IPS DF 6.9 (cell line): ENCODE data around the gene TSPAN9.

ENCODE experiments used
- DNase-seq: peaks from one replicate; pipeline ENCODE4 v3.0.0-alpha.2; 2013; ENCODE audit warnings: low read depth, low spot score
- H3K27ac ChIP-seq: one replicate; pipeline ENCODE4 v1.5.1; 2013; ENCODE audit warnings: low read length, control low read depth
- H3K27me3 ChIP-seq: 2 replicates; pipeline ENCODE4 v1.6.1; 2013; ENCODE audit warnings: mild to moderate bottlenecking, low read length; ENCODE audit not compliant: control insufficient read depth, insufficient read depth
- H3K36me3 ChIP-seq: 2 replicates; pipeline ENCODE4 v1.6.1; 2013; ENCODE audit warnings: low read length; ENCODE audit not compliant: control insufficient read depth, insufficient read depth
- H3K4me1 ChIP-seq: 2 replicates; pipeline ENCODE4 v1.6.1; 2013; ENCODE audit warnings: low read length; ENCODE audit not compliant: control insufficient read depth, insufficient read depth
- H3K4me3 ChIP-seq: 2 replicates; pipeline ENCODE4 v1.5.1; 2013; ENCODE audit warnings: mild to moderate bottlenecking, low read length
- H3K9me3 ChIP-seq: 2 replicates; pipeline ENCODE4 v1.6.1; 2013; ENCODE audit warnings: low read length, inconsistent platforms; ENCODE audit not compliant: control insufficient read depth, insufficient read depth
- WGBS: extraction: QIAGEN DNeasy Blood & Tissue Kit; methylation state at CpG from one replicate; pipeline ENCODE4 v1.1.7; 2013; ENCODE audit warnings: mixed read lengths, missing lambda C conversion rate; ENCODE audit not compliant: insufficient read length, insufficient coverage; 5-methylcytosine and 5-hydroxymethylcytosine counted together

The TSPAN9 gene

DNA sequence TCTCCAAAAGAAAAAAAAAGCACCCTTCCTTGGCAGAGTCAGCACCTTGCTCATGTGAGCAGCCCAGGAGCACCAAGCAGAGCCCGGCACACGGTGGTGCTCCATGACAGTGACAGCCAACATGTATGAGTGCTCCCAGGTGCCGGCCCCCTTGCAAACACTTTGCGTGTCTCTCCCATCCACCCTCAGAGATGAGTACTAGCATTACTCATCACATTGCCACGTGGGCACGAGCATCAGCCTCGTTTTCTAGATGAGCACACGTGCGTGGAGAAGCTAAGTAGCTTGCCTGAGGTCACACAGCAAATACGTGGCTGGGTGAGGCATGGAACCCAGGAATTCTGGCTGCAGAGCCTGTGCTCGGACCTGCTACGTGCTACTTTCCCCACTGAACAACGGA lies 235.9 kb downstream of the TSPAN9 start:
- DNase-seq: no peak
- no peak overlapping the region for H3K27ac ChIP-seq
- WGBS: no CpG with 5 or more reads among the region's 13 CpGs
- H3K4me3 ChIP-seq: no peak overlapping the region
- H3K4me1 ChIP-seq: peaks cover 2% of the 10 kb centered on the region; the same call in 1 of the 2 replicates
- H3K9me3 ChIP-seq: no peaks in the 10 kb centered on the region
- H3K36me3 ChIP-seq: no peaks in the 10 kb centered on the region
- H3K27me3 ChIP-seq: no peaks in the 10 kb centered on the region

DNA sequence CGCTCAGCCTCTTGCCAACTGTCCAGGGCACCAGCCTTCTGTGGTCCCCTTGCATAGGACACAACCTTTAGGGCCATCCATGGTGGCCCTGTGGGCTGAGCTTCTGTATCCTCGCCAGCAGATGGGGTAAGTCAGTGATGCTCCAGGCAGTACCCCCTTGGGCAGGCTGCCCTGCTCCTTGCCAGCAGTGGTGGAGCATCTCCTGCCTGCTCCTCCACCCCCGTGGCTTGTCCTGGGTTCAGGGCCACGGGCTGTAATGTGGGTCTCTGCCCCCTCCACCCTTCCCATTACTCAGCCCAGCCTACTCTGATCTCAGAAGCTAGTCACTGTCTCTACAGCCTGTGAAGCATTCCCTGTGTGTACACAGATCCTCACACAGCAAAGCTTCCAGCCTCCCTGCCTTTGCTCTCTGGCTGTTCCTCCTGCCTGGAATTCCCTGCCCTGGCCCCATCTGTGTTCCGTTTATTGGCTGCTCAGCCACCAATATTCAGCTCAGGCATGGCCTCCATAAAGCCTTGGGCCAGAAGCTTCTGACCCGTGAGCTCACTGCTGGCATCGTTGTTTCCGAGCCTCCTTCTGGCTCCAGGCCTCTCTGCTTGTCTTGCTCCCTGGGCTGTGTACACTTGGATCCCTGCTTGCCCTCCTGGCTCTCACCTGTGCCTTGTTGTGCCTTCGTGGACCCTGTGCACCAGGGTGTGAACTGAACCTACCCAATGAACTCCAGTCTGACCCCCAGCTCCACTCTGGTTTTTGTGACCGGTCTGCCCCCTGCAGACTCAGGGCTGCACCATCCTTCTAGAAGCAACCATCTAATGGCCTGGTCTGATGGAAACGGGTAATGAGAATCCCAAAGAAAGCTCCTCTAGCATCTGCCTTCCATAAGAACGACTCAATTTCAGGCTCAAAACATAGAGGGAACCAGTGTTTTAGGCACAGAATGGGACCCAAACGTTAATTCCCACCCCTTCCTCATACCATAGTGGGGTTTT lies 236.8 kb downstream of the TSPAN9 start:
- no peak overlapping the region for H3K27ac ChIP-seq
- no peaks in the 10 kb centered on the region for H3K27me3 ChIP-seq
- H3K9me3 ChIP-seq: no peaks in the 10 kb centered on the region
- DNase-seq: no peak
- H3K4me1 ChIP-seq: peaks cover 2% of the 10 kb centered on the region; the same call in 1 of the 2 replicates
- no CpG with 5 or more reads among the region's 13 CpGs for WGBS
- H3K36me3 ChIP-seq: no peaks in the 10 kb centered on the region
- no peak overlapping the region for H3K4me3 ChIP-seq

DNA sequence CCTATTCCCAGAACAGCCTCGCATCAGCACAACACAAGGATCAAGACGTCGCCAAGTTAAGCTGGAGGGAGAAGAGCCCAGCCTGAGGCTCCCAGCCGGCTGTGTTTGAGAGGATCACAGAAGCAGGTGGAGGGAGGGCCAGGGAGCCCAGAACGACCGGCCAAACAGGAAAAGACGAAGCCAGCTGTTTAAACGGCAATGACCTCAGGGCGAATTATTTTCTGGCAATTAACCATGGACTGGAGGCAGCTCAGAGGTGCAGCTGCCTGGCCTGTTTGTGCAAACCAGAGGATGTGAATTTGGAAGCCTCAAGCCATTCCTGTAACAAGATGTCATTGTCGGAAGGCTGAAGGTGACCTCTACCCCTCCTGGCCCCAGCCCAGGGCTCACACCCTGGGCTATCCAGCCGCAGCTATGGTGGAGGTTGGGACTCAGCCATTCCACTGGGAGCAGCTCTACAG lies 238.1 kb downstream of the TSPAN9 start:
- Histone ChIP-seq H3K4me1 (peaks cover 2% of the 10 kb centered on the region; the same call in 1 of the 2 replicates), H3K4me3 (no peak overlapping the region), H3K36me3 (no peaks in the 10 kb centered on the region), H3K27ac (no peak overlapping the region), H3K27me3 (no peaks in the 10 kb centered on the region), H3K9me3 (no peaks in the 10 kb centered on the region)
- no peak for DNase-seq
- WGBS: no CpG with 5 or more reads among the region's 11 CpGs

DNA sequence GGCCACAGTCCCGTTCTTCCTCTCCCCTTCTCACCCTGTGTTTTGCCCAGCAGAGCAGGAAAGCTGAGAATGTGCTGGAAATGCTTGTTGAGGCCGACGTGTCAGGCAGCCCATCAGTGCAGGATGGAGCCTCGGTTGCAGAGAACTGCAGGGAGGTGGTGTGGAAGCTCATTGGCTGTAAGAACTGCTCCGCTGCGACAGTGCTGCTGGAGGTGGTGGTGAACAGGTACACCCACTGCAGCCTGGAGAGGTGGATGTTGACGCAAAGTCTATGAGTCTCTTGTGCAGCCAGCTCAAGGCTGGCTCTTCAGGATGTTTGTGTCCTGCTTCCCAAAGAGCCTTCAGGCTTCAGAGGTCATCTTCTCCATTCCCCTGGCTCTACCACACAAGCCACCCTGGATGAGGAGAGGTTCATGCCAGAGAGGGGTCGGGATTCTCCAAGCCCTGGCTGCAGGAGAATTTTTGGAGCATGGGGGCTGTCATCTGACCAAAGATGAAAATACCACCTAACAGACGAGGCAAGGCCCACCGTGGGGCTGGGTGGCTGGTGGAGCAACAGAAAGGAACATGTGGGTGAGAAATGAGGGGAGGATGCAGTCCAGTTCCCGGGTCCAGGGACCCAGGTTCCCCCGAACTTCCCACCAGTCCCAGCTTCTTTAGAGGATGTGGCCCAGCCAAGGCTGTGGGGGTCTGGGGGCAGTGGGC lies 239.7 kb downstream of the TSPAN9 start:
- no CpG with 5 or more reads among the region's 12 CpGs for WGBS
- no peak for DNase-seq

DNA sequence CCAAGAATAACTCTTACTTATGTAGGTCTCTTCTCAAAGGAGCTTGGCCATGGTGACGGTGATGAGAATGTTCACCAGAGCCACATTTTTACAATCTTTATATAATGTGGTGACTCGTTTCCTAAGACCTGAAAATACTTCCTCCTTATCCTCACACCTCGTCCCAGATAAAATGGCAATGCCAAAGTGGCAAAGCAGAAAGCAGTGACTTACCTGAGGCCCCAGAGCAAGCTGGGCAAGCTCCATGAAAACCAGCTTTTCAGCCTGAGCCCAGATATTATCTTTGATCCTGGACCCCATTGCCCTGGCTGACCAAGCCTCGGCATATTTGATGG lies 240.3 kb downstream of the TSPAN9 start:
- Histone ChIP-seq H3K27ac (no peak overlapping the region), H3K9me3 (no peaks in the 10 kb centered on the region), H3K27me3 (no peaks in the 10 kb centered on the region), H3K36me3 (no peaks in the 10 kb centered on the region), H3K4me1 (no peaks in the 10 kb centered on the region), H3K4me3 (no peak overlapping the region)
- WGBS: no CpG with 5 or more reads among the region's 4 CpGs
- DNase-seq: no peak

More for the DNA sequence above, 239.7 kb downstream of the TSPAN9 start:
- Histone ChIP-seq H3K4me1 (no peaks in the 10 kb centered on the region; the same call in 1 of the 2 replicates), H3K27me3 (no peaks in the 10 kb centered on the region), H3K36me3 (no peaks in the 10 kb centered on the region), H3K27ac (no peak overlapping the region), H3K9me3 (no peaks in the 10 kb centered on the region), H3K4me3 (no peak overlapping the region)

DNA sequence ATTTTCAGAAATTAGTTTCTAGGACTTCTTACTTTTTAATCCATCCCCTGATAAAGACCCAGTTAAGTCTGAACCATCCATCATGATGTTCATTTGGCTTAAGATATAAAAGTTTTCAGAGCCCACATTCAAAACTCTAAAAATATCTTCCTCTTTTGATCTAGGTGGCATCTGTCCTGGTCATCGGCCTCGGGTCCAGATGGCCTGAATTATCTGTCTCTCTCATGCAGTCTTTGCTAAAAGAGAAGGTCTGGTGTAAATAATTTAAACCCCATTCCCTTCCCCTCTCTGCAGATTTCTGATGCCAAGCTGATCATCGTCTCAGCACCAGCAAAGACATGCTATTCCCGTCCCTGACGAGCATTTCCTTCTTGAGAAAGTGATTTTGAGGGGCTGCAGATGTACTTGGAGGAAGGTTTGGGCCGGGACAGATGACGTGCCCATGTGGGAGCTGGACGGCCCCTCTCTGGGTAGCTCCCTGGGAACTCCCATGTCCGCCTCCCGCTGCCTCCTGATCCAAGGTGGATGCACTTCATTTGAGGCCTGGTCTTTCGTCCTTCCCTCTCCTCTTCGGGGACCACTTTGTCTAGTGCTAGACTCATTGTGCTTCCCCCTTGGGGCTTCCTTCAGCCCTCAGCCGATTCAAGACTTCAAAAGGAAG lies 240.8 kb downstream of the TSPAN9 start:
- no peaks in the 10 kb centered on the region for H3K27me3 ChIP-seq
- no CpG with 5 or more reads among the region's 13 CpGs for WGBS
- H3K4me3 ChIP-seq: no peak overlapping the region
- H3K9me3 ChIP-seq: no peaks in the 10 kb centered on the region
- DNase-seq: no peak
- H3K27ac ChIP-seq: no peak overlapping the region
- H3K36me3 ChIP-seq: no peaks in the 10 kb centered on the region
- no peaks in the 10 kb centered on the region for H3K4me1 ChIP-seq

DNA sequence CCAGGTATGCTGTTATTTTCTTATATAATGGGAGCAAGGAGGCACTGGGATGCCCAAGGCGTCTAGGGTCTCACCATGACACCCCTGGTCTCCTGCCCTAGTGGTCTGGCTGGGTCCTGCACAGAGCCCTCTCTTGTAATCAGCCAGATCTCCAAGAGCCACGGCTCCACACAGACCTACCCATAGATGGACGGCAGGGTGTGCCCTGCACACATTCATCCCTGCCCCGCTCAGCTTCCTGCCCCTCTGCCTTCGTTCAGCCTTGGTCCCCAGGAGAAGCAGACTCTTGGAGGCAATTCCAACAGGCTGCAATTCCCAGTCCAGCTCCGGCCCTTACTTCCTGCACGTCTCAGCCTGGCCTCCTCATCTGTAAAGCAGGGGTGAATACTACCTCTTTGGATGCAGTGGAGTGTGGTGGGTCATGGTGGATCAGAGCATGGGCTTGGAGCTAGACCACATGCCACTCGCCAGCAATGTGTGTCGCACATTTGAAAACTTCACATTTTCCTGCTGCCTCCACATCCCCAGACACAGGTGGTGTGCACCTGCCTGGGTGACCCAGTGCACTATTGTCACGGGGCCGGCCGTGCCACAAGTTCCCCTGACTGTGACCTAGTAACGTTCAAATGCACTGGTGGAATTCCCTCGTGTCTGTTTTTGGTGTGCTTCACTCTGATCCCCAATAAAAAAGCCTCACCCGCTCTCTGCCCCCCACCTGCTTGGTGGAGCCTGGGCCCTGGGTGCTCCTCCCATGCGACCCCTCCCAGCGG lies 242.7 kb downstream of the TSPAN9 start:
- no peaks in the 10 kb centered on the region for H3K9me3 ChIP-seq
- WGBS: no CpG with 5 or more reads among the region's 17 CpGs
- no peaks in the 10 kb centered on the region for H3K4me1 ChIP-seq

DNA sequence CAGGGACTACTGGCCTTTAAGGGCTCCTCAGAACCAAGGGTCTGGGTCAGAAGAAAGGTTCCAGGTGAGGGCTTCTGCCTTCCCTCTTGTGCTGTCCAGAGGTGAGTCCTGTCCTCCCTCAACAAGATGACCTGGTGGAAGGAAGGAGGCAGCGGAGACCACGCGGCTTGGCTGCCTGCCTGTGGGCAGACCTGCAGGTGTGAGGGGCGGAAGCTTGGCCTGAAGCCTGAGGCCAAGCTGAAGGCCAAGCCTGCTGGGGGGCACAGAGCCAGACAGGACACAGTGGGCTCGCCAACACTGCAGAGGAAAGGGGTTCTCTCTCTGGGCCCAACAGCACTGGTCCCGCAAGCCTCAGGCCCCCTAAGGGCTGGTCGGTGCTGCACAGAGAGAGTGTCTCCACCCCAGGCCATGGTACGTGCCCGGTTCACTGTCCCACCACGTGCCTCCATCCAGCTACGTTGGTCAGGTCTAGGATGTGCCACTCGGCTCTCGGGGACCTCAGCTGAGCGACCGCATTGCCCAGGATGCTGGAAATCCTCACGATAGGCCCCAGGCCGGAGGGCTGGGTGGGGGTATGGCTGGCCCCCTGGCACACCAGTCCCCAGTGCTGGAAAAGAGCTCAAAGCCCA lies 243.8 kb downstream of the TSPAN9 start:
- no peaks in the 10 kb centered on the region for H3K27me3 ChIP-seq
- WGBS: no CpG with 5 or more reads among the region's 17 CpGs
- no peak overlapping the region for H3K4me3 ChIP-seq
- H3K36me3 ChIP-seq: no peaks in the 10 kb centered on the region
- no peaks in the 10 kb centered on the region for H3K9me3 ChIP-seq
- no peaks in the 10 kb centered on the region for H3K4me1 ChIP-seq
- H3K27ac ChIP-seq: no peak overlapping the region
- no peak for DNase-seq

More for the DNA sequence above, 242.7 kb downstream of the TSPAN9 start:
- H3K27me3 ChIP-seq: no peaks in the 10 kb centered on the region
- H3K27ac ChIP-seq: no peak overlapping the region
- no peak overlapping the region for H3K4me3 ChIP-seq
- H3K36me3 ChIP-seq: no peaks in the 10 kb centered on the region
- no peak for DNase-seq

DNA sequence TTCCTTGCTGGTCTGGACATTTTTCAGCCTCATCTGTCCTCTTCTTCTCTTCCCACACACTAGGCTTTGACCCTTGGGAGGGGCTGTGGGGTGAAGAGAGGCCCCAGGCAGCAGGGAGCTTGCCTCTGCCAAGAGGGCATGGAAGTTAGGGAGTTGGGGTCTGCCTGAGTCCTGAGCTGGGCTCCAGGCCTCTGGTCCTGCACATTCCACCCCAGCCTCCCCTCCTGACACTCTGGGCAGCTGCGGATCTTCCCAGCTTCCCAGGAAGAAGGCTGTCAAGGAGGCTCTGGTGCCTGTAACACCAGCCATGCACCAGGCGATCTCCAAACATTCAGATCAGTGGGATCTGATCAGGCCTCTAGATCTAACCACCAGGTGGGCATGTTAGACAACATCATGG lies 244.7 kb downstream of the TSPAN9 start:
- H3K9me3 ChIP-seq: no peaks in the 10 kb centered on the region
- no peak overlapping the region for H3K27ac ChIP-seq
- no peaks in the 10 kb centered on the region for H3K27me3 ChIP-seq
- DNase-seq: no peak
- H3K36me3 ChIP-seq: no peaks in the 10 kb centered on the region
- peaks cover 2% of the 10 kb centered on the region; the same call in 1 of the 2 replicates for H3K4me1 ChIP-seq
- H3K4me3 ChIP-seq: no peak overlapping the region
- WGBS: no CpG with 5 or more reads among the region's 2 CpGs
